ENCODE measurements around the gene PHYHD1. TPM values are rescaled to one million over a fixed set of nuclear protein-coding genes. Genes with fewer than 3 reads are reported as not detected.

The PHYHD1 gene
- polyA plus RNA-seq, 2 of the 4 experiments (the other 2 are of a cell fraction), result not detected

DNA sequence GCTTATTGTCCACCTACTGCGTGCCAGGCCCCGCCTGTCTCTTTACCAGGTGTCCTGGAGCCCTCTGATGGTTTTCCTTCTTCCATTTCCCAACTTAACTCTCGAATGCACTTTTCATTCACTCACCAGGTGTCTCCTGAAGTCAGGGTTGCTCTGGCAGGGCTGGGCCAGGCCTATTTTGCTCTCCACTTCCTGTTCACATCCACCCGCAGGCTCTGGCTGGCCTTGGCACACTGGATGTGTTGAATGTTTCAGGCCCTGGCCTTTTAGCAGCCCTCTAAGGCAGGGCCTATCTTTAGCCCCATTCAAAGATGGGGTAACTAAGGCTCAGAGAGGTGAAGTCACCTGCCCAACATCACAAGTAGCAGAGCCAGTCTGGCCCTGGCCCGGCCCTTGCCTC lies 22.4 kb upstream of the PHYHD1 start:
- POLR2A ChIA-PET, result no interaction called here
- CTCF ChIA-PET, result interaction anchor here (0.5 to 1.2 kb wide), 4 partner anchors 29 to 133 kb away, joined by 3 to 5 read pairs (median 3); no protein-coding TSS in a partner anchor

DNA sequence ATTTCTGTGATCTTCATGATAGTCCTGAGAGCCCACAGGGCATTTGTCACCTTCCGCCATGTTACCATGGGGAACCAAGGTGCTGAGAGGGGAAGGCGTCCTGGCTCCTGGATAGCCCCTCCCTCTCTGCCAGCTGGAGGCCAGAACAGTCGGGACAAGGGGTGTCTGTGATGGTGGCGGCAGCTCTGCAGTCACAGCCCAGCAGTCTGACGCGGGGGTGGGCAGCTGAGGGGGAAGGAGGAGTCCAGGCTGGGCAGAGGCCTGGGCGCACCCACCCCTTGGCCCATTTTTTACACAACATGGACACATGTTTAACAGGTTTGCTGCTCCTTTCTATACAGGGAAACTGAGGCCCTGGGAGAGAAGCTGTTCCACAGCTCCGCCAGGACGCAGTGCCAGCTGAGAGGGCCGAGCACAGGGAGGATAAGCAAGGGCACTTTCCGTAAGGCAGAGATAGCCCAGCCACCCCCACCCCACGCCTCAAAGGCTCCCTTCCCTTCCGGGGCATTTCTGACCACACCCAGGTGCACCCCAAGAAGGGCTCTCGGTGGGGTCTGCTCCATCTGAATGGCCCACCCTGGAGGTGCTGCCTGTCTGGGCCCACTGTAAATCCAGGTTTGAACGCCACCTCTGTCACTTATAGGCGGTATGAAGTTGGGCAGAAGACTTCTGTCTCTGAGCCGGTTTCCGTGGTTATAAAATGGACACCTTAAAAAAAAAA lies 21.8 kb upstream of the PHYHD1 start:
- no peak for ATAC-seq
- no peak overlapping the region for H3K4me3 ChIP-seq
- no peaks in the 10 kb centered on the region for H3K9me3 ChIP-seq
- ChIA-PET POLR2A (no interaction called here), CTCF (interaction anchor here (1.0 kb wide), 1 partner anchor 111 kb away, joined by 3 read pairs; no protein-coding TSS in a partner anchor)
- DNase-seq (ENCODE audit: low read depth in 1 of 2, low spot score in 1 of 2), result no peak
- H3K27ac ChIP-seq, result peak overlapping the region in 1 of 2 experiments; percentile 31; a peak in 2 of 6 replicates
- no peak for FAIRE-seq
- H3K4me2 ChIP-seq, result no peak overlapping the region
- H3K4me1 ChIP-seq, result peaks cover 38% of the 10 kb centered on the region
- TF ChIP-seq RCOR1 (IDR thresholded peaks at IDR 0.05; ENCODE audit: low read depth, low read length) (no peak), MAZ (IDR thresholded peaks at IDR 0.05; ENCODE audit: borderline replicate concordance, low read depth, low read length) (no peak), ZNF302 (CRISPR knock-in tag; IDR thresholded peaks at IDR 0.05) (no peak), HDAC2 (IDR thresholded peaks at IDR 0.05) (no peak), ZSCAN20 (CRISPR knock-in tag; IDR thresholded peaks at IDR 0.05) (no peak), JUNB (IDR thresholded peaks at IDR 0.05) (no peak), SREBF2 (IDR thresholded peaks at IDR 0.05) (no peak), BHLHE40 (IDR thresholded peaks at IDR 0.05; ENCODE audit: low read depth, low read length) (no peak), NR3C1 (IDR thresholded peaks at IDR 0.05) (no peak), FOSL2 (IDR thresholded peaks at IDR 0.05) (no peak), FOSL2 (CRISPR knock-in tag; IDR thresholded peaks at IDR 0.05) (no peak), TP53 (CRISPR knock-in tag; IDR thresholded peaks at IDR 0.05) (no peak), FOSB (CRISPR knock-in tag; IDR thresholded peaks at IDR 0.05) (no peak), ZC3H11A (IDR thresholded peaks at IDR 0.05) (no peak), CBX2 (IDR thresholded peaks at IDR 0.05; ENCODE audit: borderline replicate concordance, low read depth) (no peak), RAD21 (conservative IDR thresholded peaks at IDR 0.05 in 1 of 2, IDR thresholded peaks at IDR 0.05 in 1 of 2) (no peak)
- WGBS (ENCODE audit: missing lambda C conversion rate), result 95% methylated on average over 17 of the region's 18 CpGs

More for the DNA sequence above, 22.4 kb upstream of the PHYHD1 start:
- peaks cover 34% of the 10 kb centered on the region for H3K4me1 ChIP-seq
- DNase-seq (ENCODE audit: low read depth in 1 of 2, low spot score in 1 of 2), result no peak
- TF ChIP-seq RAD21 (conservative IDR thresholded peaks at IDR 0.05 in 1 of 2, IDR thresholded peaks at IDR 0.05 in 1 of 2) (no peak), HOXA7 (CRISPR knock-in tag; IDR thresholded peaks at IDR 0.05) (no peak), ZC3H11A (IDR thresholded peaks at IDR 0.05) (no peak), HOXB13 (CRISPR knock-in tag; IDR thresholded peaks at IDR 0.05; ENCODE audit: low read depth) (no peak), BHLHE40 (IDR thresholded peaks at IDR 0.05; ENCODE audit: low read depth, low read length) (no peak), TFCP2L1 (CRISPR knock-in tag; IDR thresholded peaks at IDR 0.05) (no peak), CBX8 (IDR thresholded peaks at IDR 0.05) (no peak), MAFK (IDR thresholded peaks at IDR 0.05; ENCODE audit: partially characterized antibody) (no peak), FOSB (CRISPR knock-in tag; IDR thresholded peaks at IDR 0.05) (no peak), CHD2 (IDR thresholded peaks at IDR 0.05; ENCODE audit: low read length, partially characterized antibody) (no peak), EHF (CRISPR knock-in tag; IDR thresholded peaks at IDR 0.05) (no peak)
- TF ChIP-seq, protein P1, sequence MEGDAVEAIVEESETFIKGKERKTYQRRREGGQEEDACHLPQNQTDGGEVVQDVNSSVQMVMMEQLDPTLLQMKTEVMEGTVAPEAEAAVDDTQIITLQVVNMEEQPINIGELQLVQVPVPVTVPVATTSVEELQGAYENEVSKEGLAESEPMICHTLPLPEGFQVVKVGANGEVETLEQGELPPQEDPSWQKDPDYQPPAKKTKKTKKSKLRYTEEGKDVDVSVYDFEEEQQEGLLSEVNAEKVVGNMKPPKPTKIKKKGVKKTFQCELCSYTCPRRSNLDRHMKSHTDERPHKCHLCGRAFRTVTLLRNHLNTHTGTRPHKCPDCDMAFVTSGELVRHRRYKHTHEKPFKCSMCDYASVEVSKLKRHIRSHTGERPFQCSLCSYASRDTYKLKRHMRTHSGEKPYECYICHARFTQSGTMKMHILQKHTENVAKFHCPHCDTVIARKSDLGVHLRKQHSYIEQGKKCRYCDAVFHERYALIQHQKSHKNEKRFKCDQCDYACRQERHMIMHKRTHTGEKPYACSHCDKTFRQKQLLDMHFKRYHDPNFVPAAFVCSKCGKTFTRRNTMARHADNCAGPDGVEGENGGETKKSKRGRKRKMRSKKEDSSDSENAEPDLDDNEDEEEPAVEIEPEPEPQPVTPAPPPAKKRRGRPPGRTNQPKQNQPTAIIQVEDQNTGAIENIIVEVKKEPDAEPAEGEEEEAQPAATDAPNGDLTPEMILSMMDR (IDR thresholded peaks at IDR 0.05), result no peak
- TF ChIP-seq, protein P2, sequence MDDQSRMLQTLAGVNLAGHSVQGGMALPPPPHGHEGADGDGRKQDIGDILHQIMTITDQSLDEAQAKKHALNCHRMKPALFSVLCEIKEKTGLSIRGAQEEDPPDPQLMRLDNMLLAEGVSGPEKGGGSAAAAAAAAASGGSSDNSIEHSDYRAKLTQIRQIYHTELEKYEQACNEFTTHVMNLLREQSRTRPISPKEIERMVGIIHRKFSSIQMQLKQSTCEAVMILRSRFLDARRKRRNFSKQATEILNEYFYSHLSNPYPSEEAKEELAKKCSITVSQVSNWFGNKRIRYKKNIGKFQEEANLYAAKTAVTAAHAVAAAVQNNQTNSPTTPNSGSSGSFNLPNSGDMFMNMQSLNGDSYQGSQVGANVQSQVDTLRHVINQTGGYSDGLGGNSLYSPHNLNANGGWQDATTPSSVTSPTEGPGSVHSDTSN (IDR thresholded peaks at IDR 0.05), result no peak
- TF ChIP-seq, protein P3, sequence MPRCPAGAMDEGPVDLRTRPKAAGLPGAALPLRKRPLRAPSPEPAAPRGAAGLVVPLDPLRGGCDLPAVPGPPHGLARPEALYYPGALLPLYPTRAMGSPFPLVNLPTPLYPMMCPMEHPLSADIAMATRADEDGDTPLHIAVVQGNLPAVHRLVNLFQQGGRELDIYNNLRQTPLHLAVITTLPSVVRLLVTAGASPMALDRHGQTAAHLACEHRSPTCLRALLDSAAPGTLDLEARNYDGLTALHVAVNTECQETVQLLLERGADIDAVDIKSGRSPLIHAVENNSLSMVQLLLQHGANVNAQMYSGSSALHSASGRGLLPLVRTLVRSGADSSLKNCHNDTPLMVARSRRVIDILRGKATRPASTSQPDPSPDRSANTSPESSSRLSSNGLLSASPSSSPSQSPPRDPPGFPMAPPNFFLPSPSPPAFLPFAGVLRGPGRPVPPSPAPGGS (IDR thresholded peaks at IDR 0.05), result no peak
- no peak for ATAC-seq
- 87% methylated on average over 5 of the region's 5 CpGs for WGBS (ENCODE audit: missing lambda C conversion rate)
- no peak overlapping the region for H3K4me3 ChIP-seq
- no peaks in the 10 kb centered on the region for H3K9me3 ChIP-seq
- H3K27ac ChIP-seq, result peak overlapping the region in 1 of 2 experiments; percentile 31; a peak in 2 of 6 replicates
- FAIRE-seq, result no peak
- H3K4me2 ChIP-seq, result no peak overlapping the region

Measured in A549 (cell line).